SKM-1 (cell line): ENCODE results near the gene CSMD2.

Source experiments
- DNase-seq: peaks from one replicate; lab custom pipeline; 2025; ENCODE audit not compliant: unreplicated experiment; lab: John Stamatoyannopoulos, UW

The CSMD2 gene

GRCh38 chr1:33724348-33724747 is 440.7 kb downstream of the CSMD2 start:
- DNase-seq: no peak

- no peak for DNase-seq
Observed at GRCh38 chr1:33723251-33723650, 441.8 kb downstream of the CSMD2 start.

DNA sequence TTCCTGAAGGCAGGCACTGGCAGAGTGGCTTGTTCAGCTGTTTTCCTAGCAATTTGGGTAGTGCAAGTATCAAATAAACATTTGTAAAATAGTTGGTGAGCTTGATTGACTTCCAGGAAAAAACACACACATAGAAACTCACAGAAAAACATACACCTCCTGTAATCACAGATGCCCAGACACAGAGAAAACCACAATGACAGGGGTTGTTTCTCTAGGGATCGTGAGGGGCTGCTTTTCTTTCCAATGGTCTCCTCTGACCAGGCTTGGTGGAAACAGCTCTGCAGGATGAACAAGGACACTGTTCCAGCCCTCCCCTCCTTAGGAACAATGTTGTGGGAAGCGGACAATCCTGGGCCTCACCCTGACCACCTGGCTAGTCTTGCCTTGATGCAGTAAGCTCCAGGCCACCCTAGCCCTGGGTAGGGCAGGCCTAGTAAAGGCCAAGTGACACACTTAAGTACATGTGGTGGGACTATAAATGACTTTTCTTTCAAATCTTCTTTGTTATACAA is 443.7 kb downstream of the CSMD2 start:
- DNase-seq: no peak

GRCh38 chr1:33719771-33720670 is 445.0 kb downstream of the CSMD2 start:
- no peak for DNase-seq

DNA sequence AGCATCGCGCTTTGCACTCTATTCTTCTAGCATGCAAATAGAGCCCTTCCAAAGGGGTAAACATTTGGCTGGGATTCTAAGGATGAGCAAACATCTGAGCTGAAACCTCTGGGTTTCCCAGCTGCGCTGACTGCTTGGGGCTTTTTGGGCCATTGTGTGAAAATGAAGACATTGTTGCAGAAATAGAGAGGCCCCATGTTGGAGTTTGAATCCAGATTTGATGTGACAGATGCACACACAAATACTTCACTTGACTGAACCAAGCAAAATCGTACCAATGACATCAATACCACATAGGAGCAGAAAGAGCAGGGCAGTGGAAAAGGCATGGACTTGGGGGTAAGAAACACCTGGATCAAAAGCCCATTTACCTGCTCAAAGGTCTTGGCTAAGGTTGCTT is 445.7 kb downstream of the CSMD2 start:
- DNase-seq: no peak

GRCh38 chr1:33718186-33718585 is 446.8 kb downstream of the CSMD2 start:
- no peak for DNase-seq

DNA sequence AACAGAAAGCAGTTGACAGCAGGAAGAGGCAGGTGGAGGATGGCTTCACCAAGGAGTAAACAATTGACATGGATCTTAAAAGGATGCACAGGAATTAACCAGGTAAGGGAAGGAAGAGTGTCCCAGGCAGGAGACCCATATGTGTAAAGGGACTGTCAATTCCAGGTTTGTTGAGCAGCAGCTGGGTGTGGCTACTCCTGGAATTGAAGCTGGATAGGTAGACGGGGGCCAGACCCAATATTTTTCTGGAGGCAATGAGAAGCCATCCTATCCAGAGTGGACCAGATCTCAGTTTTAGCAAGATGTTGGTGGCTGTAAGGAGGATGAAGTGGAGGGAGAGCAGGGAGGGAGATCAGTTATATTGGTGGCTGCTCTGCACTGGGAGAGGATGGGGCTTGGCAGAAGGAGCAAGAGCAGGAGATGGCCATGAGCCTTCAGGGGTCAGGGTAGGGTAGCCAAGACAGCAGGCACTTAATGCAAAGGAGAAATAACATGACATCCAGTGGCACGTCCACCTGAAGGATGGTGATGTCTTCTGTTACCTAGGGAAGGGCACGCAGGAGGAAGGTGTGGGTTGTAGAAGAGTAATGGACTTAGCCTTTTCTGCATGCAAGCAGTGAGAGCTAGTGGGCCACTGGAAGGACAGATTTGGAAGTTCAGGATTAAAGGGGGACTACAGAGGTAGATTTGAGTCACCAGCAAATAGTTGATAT is 447.9 kb downstream of the CSMD2 start:
- no peak for DNase-seq

DNA sequence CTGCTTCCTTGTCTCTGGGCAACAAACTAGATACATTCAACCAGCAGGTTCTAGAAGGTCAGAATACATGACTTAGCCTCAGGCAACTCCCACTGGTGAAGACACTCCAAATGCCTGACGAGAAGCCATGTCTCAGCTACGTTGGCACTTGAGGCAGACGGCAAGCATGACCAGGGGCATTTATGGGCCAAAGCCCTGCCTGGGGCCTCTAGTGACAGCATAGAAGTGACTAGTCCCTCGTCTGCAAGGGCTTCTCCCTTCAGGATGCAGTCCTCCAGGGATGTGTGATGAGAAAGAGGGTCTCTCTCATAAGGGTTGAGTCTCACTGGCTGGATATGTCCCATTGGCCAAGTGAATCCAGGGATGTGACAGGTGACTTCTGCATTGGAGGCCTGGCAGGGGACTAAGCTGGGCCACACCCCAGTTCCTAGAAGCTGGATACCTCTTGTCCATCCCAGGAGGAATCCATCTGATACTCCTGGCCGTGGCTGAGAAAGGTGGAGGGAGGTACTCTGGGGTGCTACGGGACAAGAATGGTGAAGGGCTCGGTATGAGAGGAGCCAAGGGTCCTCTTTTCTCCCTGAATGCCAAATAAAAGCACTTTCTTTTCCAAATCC is 449.7 kb downstream of the CSMD2 start:
- DNase-seq: no peak

DNA sequence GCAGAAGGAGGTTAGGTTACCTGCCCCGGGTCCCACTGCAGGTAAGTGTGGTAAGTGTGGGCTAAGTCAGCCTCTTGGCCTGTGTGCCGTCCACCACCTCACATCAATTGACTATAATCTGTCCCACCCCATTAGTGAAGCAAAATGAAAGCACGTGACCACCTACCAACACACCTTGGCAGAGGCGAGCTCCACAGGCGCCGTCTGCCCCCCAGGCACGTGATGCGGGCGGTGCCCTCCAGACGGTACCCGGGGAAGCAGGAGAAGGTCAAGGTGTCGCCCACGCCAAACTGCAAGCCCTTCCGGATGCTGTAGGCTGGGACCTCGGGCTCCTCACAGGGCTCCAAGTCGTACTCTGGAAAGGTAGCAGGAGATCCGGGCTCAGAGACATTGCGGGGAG is 450.6 kb downstream of the CSMD2 start:
- no peak for DNase-seq

- DNase-seq: no peak
Observed at GRCh38 chr1:33713058-33713877, 451.8 kb downstream of the CSMD2 start.

GRCh38 chr1:33712186-33712585 is 452.8 kb downstream of the CSMD2 start:
- no peak for DNase-seq

DNA sequence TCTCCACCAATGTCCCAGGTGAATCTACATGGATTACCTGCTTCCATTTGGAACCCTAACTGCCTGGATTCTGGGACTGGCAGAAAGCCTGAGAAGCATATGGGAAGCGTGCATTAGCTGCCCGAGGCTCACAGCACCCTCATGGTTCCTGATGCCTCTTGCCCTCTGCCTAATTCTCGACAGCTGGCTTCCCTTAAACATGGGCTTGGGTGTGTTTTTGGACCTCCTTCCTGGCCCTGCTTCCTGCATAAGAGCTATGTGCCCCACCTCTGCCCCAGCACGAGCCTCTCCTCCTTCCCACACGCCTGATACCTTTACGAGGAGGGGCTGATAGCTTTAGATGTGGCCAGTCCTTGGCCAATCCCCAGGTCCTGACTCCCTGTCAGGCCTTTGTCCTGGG is 453.5 kb downstream of the CSMD2 start:
- no peak for DNase-seq

GRCh38 chr1:33710967-33711366 is 454.1 kb downstream of the CSMD2 start:
- DNase-seq: no peak

GRCh38 chr1:33709783-33710718 is 455.0 kb downstream of the CSMD2 start:
- no peak for DNase-seq

DNA sequence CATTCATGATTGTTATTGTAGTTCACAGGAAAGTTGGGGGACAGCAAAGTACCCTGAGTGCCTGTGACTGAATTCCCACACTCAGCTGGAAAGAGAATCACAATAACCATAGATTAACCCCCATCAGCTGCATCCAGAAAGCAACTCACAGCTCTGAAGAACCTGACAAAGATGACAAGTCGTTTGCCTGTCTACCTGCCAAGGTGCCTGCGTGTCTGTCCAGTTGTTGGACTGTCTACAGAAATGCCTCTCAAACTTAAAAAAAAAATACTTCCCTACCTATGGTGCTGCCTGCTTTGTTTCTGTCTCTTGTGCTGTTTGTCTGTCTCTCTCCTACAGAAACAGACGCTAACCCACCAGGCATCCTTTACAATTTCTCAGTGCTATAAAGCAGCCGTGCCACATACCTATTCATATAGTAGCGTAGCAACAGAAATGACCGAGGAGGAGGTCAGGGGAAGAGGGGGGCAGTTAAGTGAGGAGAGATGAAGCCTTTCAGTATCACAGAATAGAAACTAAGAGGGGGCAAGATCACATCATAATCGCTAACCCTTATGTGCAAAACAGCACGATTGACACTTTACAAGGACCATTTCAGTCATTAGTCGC is 455.8 kb downstream of the CSMD2 start:
- no peak for DNase-seq

DNA sequence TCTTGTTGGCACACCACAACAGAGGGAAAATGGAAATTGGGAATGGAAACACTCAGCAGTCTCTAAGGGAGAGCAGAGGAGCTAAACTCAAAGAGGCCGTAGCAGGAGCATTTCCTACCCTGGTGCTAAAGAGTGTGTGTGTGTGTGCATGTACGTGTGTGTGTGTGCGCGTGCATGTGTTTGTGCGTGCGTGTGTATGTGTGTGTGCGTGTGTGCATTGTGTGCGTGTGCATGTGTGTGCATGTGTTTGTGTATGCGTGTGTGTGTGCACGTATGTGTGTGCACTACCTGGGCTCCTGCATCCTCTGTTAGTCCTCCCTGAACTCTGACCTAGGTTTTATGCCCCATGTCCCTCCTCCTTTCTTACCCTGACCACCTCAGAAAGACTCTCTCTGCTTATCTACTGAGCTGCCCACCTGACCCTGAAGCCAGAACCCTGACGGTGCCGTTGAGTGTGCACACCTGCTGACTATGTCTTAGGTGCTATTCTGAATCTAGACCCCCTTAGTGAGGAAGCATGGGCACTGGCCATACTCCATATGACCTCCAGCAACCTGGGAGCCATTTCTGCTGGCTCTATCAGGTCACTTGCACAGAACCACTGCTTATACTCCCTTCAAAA is 458.3 kb downstream of the CSMD2 start:
- DNase-seq: no peak

GRCh38 chr1:33703464-33703863 is 461.6 kb downstream of the CSMD2 start:
- DNase-seq: no peak

DNA sequence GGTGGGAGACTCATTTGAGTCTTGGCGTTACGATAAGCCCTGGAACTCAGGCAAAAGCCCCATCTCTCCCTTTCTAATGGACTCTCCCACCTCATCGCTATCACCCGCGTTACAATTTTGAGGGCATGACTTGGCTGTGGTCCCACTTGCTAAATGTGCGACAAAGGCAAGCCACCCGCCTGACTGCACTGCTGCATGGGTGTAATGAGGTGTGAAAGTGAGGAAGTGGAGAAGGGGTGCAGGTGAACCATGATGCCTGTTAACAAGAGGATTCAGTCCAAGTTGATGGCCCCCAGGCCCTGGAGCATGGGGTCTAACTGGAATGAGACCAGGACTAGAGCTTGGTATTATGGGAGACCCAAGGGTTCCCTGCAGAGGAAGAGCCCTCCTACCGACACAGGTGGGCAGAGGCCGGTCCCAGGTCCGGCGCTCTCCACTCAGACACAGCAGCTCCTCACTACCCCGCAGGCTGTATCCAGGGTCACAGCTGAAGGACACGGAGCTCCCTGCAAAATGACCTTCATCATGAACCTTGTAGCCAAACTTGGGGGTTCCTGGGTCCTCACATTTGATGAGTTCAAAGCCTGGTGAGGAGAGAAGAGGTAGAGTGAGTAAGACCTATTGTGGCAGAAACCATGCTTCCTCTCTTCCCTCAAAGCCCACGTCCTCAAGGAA is 466.5 kb downstream of the CSMD2 start:
- DNase-seq: no peak
